ENCODE results near the gene ATG4B.
A peak's percentile ranks its signal among the peaks of the same experiment; 100 is the strongest.

Gene ATG4B

GRCh38 chr2:241678784-241679540 is 41.5 kb downstream of the ATG4B start:
- Histone ChIP-seq H2AFZ (ENCODE audit: low read depth) (no peak overlapping the region), H3K27ac (no peak overlapping the region), H3K4me1 (ENCODE audit: low read depth, poor library complexity, severe bottlenecking) (no peaks in the 10 kb centered on the region), H4K20me1 (ENCODE audit: insufficient read depth) (no peaks in the 10 kb centered on the region), H3K4me3 (IDR thresholded peaks at IDR 0.05; ENCODE audit: insufficient read depth, low read depth, low read length) (no peak overlapping the region), H3K36me3 (ENCODE audit: insufficient read depth) (no peaks in the 10 kb centered on the region), H3K79me2 (ENCODE audit: insufficient read depth, low read depth) (peaks cover 7% of the 10 kb centered on the region), H3K9ac (no peak overlapping the region), H3K4me2 (no peak overlapping the region), H3K27me3 (ENCODE audit: insufficient read depth, low read depth) (no peaks in the 10 kb centered on the region)
- TF ChIP-seq, protein P1, sequence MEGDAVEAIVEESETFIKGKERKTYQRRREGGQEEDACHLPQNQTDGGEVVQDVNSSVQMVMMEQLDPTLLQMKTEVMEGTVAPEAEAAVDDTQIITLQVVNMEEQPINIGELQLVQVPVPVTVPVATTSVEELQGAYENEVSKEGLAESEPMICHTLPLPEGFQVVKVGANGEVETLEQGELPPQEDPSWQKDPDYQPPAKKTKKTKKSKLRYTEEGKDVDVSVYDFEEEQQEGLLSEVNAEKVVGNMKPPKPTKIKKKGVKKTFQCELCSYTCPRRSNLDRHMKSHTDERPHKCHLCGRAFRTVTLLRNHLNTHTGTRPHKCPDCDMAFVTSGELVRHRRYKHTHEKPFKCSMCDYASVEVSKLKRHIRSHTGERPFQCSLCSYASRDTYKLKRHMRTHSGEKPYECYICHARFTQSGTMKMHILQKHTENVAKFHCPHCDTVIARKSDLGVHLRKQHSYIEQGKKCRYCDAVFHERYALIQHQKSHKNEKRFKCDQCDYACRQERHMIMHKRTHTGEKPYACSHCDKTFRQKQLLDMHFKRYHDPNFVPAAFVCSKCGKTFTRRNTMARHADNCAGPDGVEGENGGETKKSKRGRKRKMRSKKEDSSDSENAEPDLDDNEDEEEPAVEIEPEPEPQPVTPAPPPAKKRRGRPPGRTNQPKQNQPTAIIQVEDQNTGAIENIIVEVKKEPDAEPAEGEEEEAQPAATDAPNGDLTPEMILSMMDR (conservative IDR thresholded peaks at IDR 0.05; ENCODE audit: low read depth, low read length), result no peak

- no peak overlapping the region for H3K9ac ChIP-seq
- peaks cover 11% of the 10 kb centered on the region for H3K79me2 ChIP-seq (ENCODE audit: insufficient read depth, low read depth)
- H3K27ac ChIP-seq, result no peak overlapping the region
Observed at GRCh38 chr2:241680044-241680443, 42.6 kb downstream of the ATG4B start.

DNA sequence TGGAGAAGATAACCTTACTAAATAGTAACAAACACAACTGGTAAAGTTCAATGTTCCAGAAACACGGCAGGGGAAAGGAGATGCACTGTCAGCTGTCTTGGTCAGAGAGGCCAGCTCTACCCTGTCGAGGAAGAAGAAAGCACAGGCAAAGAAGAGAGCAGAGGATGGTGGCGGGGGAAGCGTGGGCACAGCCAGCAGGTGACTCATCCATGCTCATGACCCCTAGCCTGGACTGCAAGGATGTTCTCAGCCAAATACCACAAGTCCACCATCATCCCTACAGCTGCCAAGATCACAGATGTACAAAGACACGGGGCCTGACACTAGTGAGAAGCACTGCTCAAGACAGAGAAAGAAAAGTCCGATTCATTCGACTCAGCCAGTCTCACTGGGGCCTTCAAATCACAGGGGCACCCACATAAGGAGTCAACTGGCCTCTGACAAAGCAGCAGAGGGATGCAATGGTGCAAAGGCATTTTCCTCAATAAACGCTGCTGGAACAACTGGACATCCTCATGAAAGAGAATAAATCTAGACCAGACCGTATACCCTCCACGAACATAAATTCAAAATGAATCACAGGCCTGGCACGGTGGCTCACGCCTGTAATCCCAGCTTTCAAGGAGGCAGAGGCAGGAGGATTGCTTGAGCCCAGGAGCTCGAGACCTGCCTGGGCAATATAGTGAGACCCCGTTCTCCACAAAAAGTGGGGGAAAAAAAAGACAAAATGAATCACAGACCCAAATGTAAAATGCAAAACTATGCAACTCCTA is 43.5 kb downstream of the ATG4B start:
- Histone ChIP-seq H3K9ac (no peak overlapping the region), H3K36me3 (ENCODE audit: insufficient read depth) (no peaks in the 10 kb centered on the region), H2AFZ (ENCODE audit: low read depth) (no peak overlapping the region), H3K79me2 (ENCODE audit: insufficient read depth, low read depth) (peaks cover 21% of the 10 kb centered on the region), H3K27ac (no peak overlapping the region), H4K20me1 (ENCODE audit: insufficient read depth) (no peaks in the 10 kb centered on the region), H3K4me2 (no peak overlapping the region), H3K27me3 (ENCODE audit: insufficient read depth, low read depth) (no peaks in the 10 kb centered on the region), H3K4me1 (ENCODE audit: low read depth, poor library complexity, severe bottlenecking) (peaks cover 9% of the 10 kb centered on the region), H3K4me3 (IDR thresholded peaks at IDR 0.05; ENCODE audit: insufficient read depth, low read depth, low read length) (no peak overlapping the region)
- TF ChIP-seq, protein P1 (conservative IDR thresholded peaks at IDR 0.05; ENCODE audit: low read depth, low read length), result no peak

More at GRCh38 chr2:241680044-241680443, 42.6 kb downstream of the ATG4B start:
- Histone ChIP-seq H4K20me1 (ENCODE audit: insufficient read depth) (no peaks in the 10 kb centered on the region), H3K4me1 (ENCODE audit: low read depth, poor library complexity, severe bottlenecking) (no peaks in the 10 kb centered on the region), H3K36me3 (ENCODE audit: insufficient read depth) (no peaks in the 10 kb centered on the region), H2AFZ (ENCODE audit: low read depth) (no peak overlapping the region), H3K27me3 (ENCODE audit: insufficient read depth, low read depth) (no peaks in the 10 kb centered on the region), H3K4me2 (no peak overlapping the region), H3K4me3 (IDR thresholded peaks at IDR 0.05; ENCODE audit: insufficient read depth, low read depth, low read length) (no peak overlapping the region)
- TF ChIP-seq, protein P1 (conservative IDR thresholded peaks at IDR 0.05; ENCODE audit: low read depth, low read length), result no peak

DNA sequence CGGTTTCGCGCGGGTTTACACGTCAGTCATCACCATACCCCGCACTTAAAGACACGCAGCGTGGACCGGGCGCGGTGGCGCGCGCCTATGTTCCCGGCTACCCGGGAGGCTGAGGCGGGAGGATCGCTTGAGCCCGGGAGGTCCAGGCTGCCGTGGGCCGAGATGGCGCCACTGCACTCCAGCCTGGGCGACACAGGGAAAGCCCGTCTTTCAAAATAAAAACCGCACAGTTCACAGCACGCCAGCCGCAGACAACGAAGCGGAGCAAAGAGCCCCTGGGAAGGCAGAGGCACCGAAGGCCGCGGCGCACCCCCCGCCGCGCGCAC is 48.8 kb downstream of the ATG4B start:
- H3K4me2 ChIP-seq, result peak overlapping the region; percentile 83
- peak overlapping the region; percentile 63; the same call in 1 of the 2 replicates for H2AFZ ChIP-seq (ENCODE audit: low read depth)
- H3K36me3 ChIP-seq (ENCODE audit: insufficient read depth), result no peaks in the 10 kb centered on the region
- peak overlapping the region; percentile 89 for H3K27ac ChIP-seq
- H3K27me3 ChIP-seq (ENCODE audit: insufficient read depth, low read depth), result no peaks in the 10 kb centered on the region
- H3K79me2 ChIP-seq (ENCODE audit: insufficient read depth, low read depth), result peaks cover 39% of the 10 kb centered on the region
- peak overlapping the region; percentile 74 for H3K4me3 ChIP-seq (IDR thresholded peaks at IDR 0.05; ENCODE audit: insufficient read depth, low read depth, low read length)
- H3K9ac ChIP-seq, result peak overlapping the region; percentile 98
- H3K4me1 ChIP-seq (ENCODE audit: low read depth, poor library complexity, severe bottlenecking), result peaks cover 20% of the 10 kb centered on the region
- TF ChIP-seq, protein P1 (conservative IDR thresholded peaks at IDR 0.05; ENCODE audit: low read depth, low read length), result no peak
- H4K20me1 ChIP-seq (ENCODE audit: insufficient read depth), result no peaks in the 10 kb centered on the region
